ENCODE results near the gene SORL1. TPM values are rescaled to one million over a fixed set of nuclear protein-coding genes. Genes with fewer than 3 reads are reported as not detected.

The SORL1 gene
- total and polyA plus RNA-seq, 2 of the 13 experiments (the other 11 are each of a cell fraction or from before 2014, with no cell fraction given) = 21.3 to 148 TPM

DNA sequence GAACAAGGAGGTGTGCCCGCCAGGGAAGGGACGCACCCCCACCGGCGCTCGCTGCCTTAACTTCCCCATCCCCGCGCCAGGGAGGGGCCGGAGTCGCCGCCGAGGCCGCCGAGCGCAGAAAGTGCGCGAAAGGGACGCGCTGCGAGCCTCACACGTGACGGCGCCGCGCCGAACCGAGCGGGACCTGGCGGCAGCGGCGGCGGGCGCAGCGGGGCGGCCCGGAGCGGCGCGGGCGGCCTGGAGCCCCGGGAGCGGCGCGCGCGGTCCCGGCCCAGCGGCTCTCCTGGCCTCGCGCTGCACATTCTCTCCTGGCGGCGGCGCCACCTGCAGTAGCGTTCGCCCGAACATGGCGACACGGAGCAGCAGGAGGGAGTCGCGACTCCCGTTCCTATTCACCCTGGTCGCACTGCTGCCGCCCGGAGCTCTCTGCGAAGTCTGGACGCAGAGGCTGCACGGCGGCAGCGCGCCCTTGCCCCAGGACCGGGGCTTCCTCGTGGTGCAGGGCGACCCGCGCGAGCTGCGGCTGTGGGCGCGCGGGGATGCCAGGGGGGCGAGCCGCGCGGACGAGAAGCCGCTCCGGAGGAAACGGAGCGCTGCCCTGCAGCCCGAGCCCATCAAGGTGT, at the start of gene SORL1 (continued):
- TF ChIP-seq ZNF792 (CRISPR knock-in tag; IDR thresholded peaks at IDR 0.05) = no peak
- TF ChIP-seq GABPA (IDR thresholded peaks at IDR 0.05; ENCODE audit: low read depth, low read length) = no peak
- no peak for TF ChIP-seq GABPA (CRISPR knock-in tag; IDR thresholded peaks at IDR 0.05; ENCODE audit: low read depth)
- TF ChIP-seq ZNF570 (CRISPR knock-in tag; IDR thresholded peaks at IDR 0.05; ENCODE audit: borderline replicate concordance) = no peak
- no peak for TF ChIP-seq ZBTB1 (CRISPR knock-in tag; IDR thresholded peaks at IDR 0.05; ENCODE audit: borderline replicate concordance)
- TF ChIP-seq, protein P1, sequence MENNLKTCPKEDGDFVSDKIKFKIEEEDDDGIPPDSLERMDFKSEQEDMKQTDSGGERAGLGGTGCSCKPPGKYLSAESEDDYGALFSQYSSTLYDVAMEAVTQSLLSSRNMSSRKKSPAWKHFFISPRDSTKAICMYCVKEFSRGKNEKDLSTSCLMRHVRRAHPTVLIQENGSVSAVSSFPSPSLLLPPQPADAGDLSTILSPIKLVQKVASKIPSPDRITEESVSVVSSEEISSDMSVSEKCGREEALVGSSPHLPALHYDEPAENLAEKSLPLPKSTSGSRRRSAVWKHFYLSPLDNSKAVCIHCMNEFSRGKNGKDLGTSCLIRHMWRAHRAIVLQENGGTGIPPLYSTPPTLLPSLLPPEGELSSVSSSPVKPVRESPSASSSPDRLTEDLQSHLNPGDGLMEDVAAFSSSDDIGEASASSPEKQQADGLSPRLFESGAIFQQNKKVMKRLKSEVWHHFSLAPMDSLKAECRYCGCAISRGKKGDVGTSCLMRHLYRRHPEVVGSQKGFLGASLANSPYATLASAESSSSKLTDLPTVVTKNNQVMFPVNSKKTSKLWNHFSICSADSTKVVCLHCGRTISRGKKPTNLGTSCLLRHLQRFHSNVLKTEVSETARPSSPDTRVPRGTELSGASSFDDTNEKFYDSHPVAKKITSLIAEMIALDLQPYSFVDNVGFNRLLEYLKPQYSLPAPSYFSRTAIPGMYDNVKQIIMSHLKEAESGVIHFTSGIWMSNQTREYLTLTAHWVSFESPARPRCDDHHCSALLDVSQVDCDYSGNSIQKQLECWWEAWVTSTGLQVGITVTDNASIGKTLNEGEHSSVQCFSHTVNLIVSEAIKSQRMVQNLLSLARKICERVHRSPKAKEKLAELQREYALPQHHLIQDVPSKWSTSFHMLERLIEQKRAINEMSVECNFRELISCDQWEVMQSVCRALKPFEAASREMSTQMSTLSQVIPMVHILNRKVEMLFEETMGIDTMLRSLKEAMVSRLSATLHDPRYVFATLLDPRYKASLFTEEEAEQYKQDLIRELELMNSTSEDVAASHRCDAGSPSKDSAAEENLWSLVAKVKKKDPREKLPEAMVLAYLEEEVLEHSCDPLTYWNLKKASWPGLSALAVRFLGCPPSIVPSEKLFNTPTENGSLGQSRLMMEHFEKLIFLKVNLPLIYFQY (CRISPR knock-in tag; IDR thresholded peaks at IDR 0.05; ENCODE audit: borderline replicate concordance) = peak; percentile 52
- TF ChIP-seq POGZ (CRISPR knock-in tag; IDR thresholded peaks at IDR 0.05) = no peak
- TF ChIP-seq SSRP1 (CRISPR knock-in tag; IDR thresholded peaks at IDR 0.05) = no peak
- TF ChIP-seq, protein P2, sequence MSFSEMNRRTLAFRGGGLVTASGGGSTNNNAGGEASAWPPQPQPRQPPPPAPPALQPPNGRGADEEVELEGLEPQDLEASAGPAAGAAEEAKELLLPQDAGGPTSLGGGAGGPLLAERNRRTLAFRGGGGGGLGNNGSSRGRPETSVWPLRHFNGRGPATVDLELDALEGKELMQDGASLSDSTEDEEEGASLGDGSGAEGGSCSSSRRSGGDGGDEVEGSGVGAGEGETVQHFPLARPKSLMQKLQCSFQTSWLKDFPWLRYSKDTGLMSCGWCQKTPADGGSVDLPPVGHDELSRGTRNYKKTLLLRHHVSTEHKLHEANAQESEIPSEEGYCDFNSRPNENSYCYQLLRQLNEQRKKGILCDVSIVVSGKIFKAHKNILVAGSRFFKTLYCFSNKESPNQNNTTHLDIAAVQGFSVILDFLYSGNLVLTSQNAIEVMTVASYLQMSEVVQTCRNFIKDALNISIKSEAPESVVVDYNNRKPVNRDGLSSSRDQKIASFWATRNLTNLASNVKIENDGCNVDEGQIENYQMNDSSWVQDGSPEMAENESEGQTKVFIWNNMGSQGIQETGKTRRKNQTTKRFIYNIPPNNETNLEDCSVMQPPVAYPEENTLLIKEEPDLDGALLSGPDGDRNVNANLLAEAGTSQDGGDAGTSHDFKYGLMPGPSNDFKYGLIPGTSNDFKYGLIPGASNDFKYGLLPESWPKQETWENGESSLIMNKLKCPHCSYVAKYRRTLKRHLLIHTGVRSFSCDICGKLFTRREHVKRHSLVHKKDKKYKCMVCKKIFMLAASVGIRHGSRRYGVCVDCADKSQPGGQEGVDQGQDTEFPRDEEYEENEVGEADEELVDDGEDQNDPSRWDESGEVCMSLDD (CRISPR knock-in tag; IDR thresholded peaks at IDR 0.05; ENCODE audit: borderline replicate concordance) = no peak
- TF ChIP-seq, protein P3, sequence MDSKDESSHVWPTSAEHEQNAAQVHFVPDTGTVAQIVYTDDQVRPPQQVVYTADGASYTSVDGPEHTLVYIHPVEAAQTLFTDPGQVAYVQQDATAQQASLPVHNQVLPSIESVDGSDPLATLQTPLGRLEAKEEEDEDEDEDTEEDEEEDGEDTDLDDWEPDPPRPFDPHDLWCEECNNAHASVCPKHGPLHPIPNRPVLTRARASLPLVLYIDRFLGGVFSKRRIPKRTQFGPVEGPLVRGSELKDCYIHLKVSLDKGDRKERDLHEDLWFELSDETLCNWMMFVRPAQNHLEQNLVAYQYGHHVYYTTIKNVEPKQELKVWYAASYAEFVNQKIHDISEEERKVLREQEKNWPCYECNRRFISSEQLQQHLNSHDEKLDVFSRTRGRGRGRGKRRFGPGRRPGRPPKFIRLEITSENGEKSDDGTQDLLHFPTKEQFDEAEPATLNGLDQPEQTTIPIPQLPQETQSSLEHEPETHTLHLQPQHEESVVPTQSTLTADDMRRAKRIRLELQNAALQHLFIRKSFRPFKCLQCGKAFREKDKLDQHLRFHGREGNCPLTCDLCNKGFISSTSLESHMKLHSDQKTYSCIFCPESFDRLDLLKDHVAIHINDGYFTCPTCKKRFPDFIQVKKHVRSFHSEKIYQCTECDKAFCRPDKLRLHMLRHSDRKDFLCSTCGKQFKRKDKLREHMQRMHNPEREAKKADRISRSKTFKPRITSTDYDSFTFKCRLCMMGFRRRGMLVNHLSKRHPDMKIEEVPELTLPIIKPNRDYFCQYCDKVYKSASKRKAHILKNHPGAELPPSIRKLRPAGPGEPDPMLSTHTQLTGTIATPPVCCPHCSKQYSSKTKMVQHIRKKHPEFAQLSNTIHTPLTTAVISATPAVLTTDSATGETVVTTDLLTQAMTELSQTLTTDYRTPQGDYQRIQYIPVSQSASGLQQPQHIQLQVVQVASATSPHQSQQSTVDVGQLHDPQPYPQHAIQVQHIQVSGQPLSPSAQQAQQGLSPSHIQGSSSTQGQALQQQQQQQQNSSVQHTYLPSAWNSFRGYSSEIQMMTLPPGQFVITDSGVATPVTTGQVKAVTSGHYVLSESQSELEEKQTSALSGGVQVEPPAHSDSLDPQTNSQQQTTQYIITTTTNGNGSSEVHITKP (CRISPR knock-in tag; IDR thresholded peaks at IDR 0.05; ENCODE audit: low read depth) = no peak
- TF ChIP-seq NFATC3 (CRISPR knock-in tag; IDR thresholded peaks at IDR 0.05) = peak; percentile 35; the same call in 1 of the 2 replicates
- peak; percentile 56; the same call in 1 of the 2 replicates for TF ChIP-seq ZNF768 (CRISPR knock-in tag; IDR thresholded peaks at IDR 0.05)
- no peak for TF ChIP-seq NR2F6 (IDR thresholded peaks at IDR 0.05)
- peak; percentile 15; the same call in 1 of the 2 replicates for TF ChIP-seq NR2F6 (CRISPR knock-in tag; IDR thresholded peaks at IDR 0.05)
- TF ChIP-seq SMAD9 (CRISPR knock-in tag; IDR thresholded peaks at IDR 0.05) = 0 out of 2 replicates have a peak, but pooled peaks have one; percentile 37
- no peak for TF ChIP-seq ATF7 (IDR thresholded peaks at IDR 0.05)
- TF ChIP-seq ATF7 (CRISPR knock-in tag; IDR thresholded peaks at IDR 0.05) = no peak
- no peak for TF ChIP-seq TMF1 (CRISPR knock-in tag; IDR thresholded peaks at IDR 0.05; ENCODE audit: low read depth)
- TF ChIP-seq, protein P4, sequence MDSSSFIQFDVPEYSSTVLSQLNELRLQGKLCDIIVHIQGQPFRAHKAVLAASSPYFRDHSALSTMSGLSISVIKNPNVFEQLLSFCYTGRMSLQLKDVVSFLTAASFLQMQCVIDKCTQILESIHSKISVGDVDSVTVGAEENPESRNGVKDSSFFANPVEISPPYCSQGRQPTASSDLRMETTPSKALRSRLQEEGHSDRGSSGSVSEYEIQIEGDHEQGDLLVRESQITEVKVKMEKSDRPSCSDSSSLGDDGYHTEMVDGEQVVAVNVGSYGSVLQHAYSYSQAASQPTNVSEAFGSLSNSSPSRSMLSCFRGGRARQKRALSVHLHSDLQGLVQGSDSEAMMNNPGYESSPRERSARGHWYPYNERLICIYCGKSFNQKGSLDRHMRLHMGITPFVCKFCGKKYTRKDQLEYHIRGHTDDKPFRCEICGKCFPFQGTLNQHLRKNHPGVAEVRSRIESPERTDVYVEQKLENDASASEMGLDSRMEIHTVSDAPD (CRISPR knock-in tag; IDR thresholded peaks at IDR 0.05) = no peak
- no peak for TF ChIP-seq CHD2 (IDR thresholded peaks at IDR 0.05; ENCODE audit: low read depth, low read length)
- no peak for TF ChIP-seq RFXANK (CRISPR knock-in tag; IDR thresholded peaks at IDR 0.05)

Data from HepG2 (cell line).